SK-N-SH (cell line): ENCODE data around the gene ARHGAP27.
"Not testable (repeated sequence)": the region's sequence is repeated elsewhere in the genome, so short reads cannot be mapped to it uniquely, and the experiment has no call there.

ENCODE experiments used
- CHD2 ChIP-seq: fragments of 150-350 bp; IDR thresholded peaks from 2 replicates; pipeline ENCODE4 v1.6.1; 2018; ENCODE audit warnings: low read length; ENCODE audit not compliant: partially characterized antibody
- ELF1 ChIP-seq: IDR thresholded peaks from 2 replicates; pipeline ENCODE4 v1.4.0; 2012
- EP300 ChIP-seq, 2 experiments: IDR thresholded peaks; 2 replicates each; pipeline versions ENCODE4 v1.4.0 to v1.6.1; 2012; ENCODE audit warnings: borderline replicate concordance in 1 of 2, low read depth in 1 of 2, low read length in 1 of 2
- EZH2phosphoT487 ChIP-seq: fragments of 200-600 bp; sonication (generic); IDR thresholded peaks from 2 replicates; pipeline ENCODE4 v1.6.1; 2017; ENCODE audit warnings: low read depth, mixed run types, mild to moderate bottlenecking, antibody characterized with exemption, moderate library complexity, borderline replicate concordance
- GATA2 ChIP-seq: sonication (generic); formaldehyde crosslinking; IDR thresholded peaks from 2 replicates; pipeline ENCODE4 v1.5.0; 2020; ENCODE audit warnings: mild to moderate bottlenecking, missing genetic modification reagents
- MEF2A ChIP-seq: IDR thresholded peaks from 2 replicates; pipeline ENCODE4 v1.4.0; 2012; ENCODE audit warnings: low read depth, borderline replicate concordance
- NRF1 ChIP-seq: IDR thresholded peaks from 2 replicates; pipeline ENCODE4 v1.6.1; 2012; ENCODE audit warnings: low read depth, mild to moderate bottlenecking, low read length
- POLR2AphosphoS5 ChIP-seq: IDR thresholded peaks from 2 replicates; pipeline ENCODE4 v1.6.1; 2012; ENCODE audit warnings: low read depth, low read length
- TAF1 ChIP-seq: IDR thresholded peaks from 2 replicates; pipeline ENCODE4 v1.6.1; 2012; ENCODE audit warnings: low read depth, mild to moderate bottlenecking, low read length, moderate library complexity, borderline replicate concordance
- TF ChIP-seq, protein P1 (sequence below): fragments of 200-600 bp; sonication (generic); IDR thresholded peaks from 2 replicates; pipeline ENCODE4 v1.6.1; 2017; ENCODE audit warnings: antibody characterized with exemption, mild to moderate bottlenecking, moderate library complexity
- TF ChIP-seq, protein P2 (sequence below): fragments of 150-350 bp; IDR thresholded peaks from 2 replicates; pipeline ENCODE4 v1.6.1; 2017; ENCODE audit warnings: antibody characterized with exemption, low read length, low read depth, borderline replicate concordance
- TF ChIP-seq, protein P3 (sequence below): IDR thresholded peaks from 2 replicates; pipeline ENCODE4 v1.6.1; 2012; ENCODE audit warnings: mild to moderate bottlenecking, low read depth, low read length, moderate library complexity

DNA sequence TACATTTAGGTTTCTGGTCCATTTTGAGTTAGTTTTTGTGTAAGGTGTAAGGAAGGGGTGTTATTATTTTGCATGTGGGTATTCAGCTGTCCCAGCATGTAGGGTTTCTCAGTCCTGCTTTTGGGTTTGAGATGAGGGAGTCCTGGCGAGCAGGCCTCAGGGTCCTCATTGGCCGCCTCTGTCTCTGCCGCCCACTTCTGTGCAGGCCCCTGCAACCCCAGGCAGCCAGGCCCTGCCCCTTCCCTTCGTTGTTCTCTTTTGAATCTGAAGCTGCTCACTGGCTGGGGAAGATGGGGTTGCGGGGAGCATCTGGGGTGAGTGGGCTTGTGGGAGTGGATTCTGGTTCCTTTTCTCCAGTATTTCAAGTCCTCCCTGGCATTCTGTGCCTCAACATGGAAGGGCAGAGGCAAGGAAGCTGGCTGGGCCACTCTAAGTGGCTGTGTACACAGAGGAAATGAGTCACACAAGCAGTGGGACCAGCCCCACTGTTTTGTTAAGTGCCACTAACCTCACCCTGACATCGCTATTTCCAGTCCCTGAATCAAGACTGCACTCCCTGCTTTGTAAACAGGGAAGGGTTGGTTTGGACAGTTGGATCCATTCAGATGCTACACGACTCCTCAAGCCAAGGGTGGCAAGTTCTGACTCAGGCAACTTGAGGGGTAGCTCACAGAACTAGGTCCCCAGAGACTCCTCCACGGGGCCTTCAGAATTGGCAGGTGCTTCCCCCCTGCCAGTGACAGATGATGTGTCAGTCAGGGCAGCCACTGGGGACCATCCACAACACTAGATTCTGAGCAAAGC is 29.1 kb upstream of the ARHGAP27 start:
- TF ChIP-seq, protein P1, sequence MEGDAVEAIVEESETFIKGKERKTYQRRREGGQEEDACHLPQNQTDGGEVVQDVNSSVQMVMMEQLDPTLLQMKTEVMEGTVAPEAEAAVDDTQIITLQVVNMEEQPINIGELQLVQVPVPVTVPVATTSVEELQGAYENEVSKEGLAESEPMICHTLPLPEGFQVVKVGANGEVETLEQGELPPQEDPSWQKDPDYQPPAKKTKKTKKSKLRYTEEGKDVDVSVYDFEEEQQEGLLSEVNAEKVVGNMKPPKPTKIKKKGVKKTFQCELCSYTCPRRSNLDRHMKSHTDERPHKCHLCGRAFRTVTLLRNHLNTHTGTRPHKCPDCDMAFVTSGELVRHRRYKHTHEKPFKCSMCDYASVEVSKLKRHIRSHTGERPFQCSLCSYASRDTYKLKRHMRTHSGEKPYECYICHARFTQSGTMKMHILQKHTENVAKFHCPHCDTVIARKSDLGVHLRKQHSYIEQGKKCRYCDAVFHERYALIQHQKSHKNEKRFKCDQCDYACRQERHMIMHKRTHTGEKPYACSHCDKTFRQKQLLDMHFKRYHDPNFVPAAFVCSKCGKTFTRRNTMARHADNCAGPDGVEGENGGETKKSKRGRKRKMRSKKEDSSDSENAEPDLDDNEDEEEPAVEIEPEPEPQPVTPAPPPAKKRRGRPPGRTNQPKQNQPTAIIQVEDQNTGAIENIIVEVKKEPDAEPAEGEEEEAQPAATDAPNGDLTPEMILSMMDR: not testable (repeated sequence)
- not testable (repeated sequence) for TF ChIP-seq MEF2A; GATA2 (CRISPR knock-in tag); POLR2AphosphoS5; NRF1; EZH2phosphoT487; ELF1; TAF1; CHD2; EP300 (IDR thresholded peaks at IDR 0.05; ENCODE audit: borderline replicate concordance in 1 of 2, low read depth in 1 of 2, low read length in 1 of 2)
- TF ChIP-seq, protein P2, sequence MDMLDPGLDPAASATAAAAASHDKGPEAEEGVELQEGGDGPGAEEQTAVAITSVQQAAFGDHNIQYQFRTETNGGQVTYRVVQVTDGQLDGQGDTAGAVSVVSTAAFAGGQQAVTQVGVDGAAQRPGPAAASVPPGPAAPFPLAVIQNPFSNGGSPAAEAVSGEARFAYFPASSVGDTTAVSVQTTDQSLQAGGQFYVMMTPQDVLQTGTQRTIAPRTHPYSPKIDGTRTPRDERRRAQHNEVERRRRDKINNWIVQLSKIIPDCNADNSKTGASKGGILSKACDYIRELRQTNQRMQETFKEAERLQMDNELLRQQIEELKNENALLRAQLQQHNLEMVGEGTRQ: not testable (repeated sequence)
- TF ChIP-seq, protein P3, sequence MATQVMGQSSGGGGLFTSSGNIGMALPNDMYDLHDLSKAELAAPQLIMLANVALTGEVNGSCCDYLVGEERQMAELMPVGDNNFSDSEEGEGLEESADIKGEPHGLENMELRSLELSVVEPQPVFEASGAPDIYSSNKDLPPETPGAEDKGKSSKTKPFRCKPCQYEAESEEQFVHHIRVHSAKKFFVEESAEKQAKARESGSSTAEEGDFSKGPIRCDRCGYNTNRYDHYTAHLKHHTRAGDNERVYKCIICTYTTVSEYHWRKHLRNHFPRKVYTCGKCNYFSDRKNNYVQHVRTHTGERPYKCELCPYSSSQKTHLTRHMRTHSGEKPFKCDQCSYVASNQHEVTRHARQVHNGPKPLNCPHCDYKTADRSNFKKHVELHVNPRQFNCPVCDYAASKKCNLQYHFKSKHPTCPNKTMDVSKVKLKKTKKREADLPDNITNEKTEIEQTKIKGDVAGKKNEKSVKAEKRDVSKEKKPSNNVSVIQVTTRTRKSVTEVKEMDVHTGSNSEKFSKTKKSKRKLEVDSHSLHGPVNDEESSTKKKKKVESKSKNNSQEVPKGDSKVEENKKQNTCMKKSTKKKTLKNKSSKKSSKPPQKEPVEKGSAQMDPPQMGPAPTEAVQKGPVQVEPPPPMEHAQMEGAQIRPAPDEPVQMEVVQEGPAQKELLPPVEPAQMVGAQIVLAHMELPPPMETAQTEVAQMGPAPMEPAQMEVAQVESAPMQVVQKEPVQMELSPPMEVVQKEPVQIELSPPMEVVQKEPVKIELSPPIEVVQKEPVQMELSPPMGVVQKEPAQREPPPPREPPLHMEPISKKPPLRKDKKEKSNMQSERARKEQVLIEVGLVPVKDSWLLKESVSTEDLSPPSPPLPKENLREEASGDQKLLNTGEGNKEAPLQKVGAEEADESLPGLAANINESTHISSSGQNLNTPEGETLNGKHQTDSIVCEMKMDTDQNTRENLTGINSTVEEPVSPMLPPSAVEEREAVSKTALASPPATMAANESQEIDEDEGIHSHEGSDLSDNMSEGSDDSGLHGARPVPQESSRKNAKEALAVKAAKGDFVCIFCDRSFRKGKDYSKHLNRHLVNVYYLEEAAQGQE: not testable (repeated sequence)
